K562 (cell line): ENCODE results near the gene SELENOO.

ENCODE experiments used
- FOXK1 ChIP-seq: sonication (generic); formaldehyde crosslinking; IDR thresholded peaks from 2 replicates; pipeline ENCODE4 v1.8.0; 2022; ENCODE audit warnings: missing genetic modification reagents, mild to moderate bottlenecking, borderline replicate concordance
- RAD21 ChIP-seq, 2 experiments: fragments of 250-450 bp in 1 of 2; fragments of 450-650 bp in 1 of 2; sonication (Bioruptor Pico) in 1 of 2; formaldehyde crosslinking in 1 of 2; IDR thresholded peaks in 1 of 2; conservative IDR thresholded peaks in 1 of 2; 2 replicates each; pipeline versions ENCODE4 v1.4.0 to v1.8.0; 2020 to 2022; ENCODE audit warnings: mild to moderate bottlenecking in 2 of 2, moderate library complexity in 1 of 2

- TF ChIP-seq RAD21 (CRISPR knock-in tag; conservative IDR thresholded peaks at IDR 0.05 in 1 of 2, IDR thresholded peaks at IDR 0.05 in 1 of 2) (no peak), FOXK1 (CRISPR knock-in tag) (no peak)
These were observed 25.7 kb upstream of the SELENOO start for GRCh38 chr22:50175191-50175461.
